Measurements from ENCODE around the gene CLEC1A. TPM values are rescaled to one million over a fixed set of nuclear protein-coding genes. Genes with fewer than 3 reads are reported as not detected.

The CLEC1A gene
- total RNA-seq, 4 donors from 2014 or later: 2.3 to 16.7 (median 7.1) TPM

- TF ChIP-seq, protein P1, sequence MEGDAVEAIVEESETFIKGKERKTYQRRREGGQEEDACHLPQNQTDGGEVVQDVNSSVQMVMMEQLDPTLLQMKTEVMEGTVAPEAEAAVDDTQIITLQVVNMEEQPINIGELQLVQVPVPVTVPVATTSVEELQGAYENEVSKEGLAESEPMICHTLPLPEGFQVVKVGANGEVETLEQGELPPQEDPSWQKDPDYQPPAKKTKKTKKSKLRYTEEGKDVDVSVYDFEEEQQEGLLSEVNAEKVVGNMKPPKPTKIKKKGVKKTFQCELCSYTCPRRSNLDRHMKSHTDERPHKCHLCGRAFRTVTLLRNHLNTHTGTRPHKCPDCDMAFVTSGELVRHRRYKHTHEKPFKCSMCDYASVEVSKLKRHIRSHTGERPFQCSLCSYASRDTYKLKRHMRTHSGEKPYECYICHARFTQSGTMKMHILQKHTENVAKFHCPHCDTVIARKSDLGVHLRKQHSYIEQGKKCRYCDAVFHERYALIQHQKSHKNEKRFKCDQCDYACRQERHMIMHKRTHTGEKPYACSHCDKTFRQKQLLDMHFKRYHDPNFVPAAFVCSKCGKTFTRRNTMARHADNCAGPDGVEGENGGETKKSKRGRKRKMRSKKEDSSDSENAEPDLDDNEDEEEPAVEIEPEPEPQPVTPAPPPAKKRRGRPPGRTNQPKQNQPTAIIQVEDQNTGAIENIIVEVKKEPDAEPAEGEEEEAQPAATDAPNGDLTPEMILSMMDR (IDR thresholded peaks at IDR 0.05): no peak
- ATAC-seq (ENCODE audit: low FRiP score) (no peak), DNase-seq (ENCODE audit: low spot score) (no peak)
These were observed 3.5 kb upstream of the CLEC1A start for GRCh38 chr12:10102322-10102721.

DNA sequence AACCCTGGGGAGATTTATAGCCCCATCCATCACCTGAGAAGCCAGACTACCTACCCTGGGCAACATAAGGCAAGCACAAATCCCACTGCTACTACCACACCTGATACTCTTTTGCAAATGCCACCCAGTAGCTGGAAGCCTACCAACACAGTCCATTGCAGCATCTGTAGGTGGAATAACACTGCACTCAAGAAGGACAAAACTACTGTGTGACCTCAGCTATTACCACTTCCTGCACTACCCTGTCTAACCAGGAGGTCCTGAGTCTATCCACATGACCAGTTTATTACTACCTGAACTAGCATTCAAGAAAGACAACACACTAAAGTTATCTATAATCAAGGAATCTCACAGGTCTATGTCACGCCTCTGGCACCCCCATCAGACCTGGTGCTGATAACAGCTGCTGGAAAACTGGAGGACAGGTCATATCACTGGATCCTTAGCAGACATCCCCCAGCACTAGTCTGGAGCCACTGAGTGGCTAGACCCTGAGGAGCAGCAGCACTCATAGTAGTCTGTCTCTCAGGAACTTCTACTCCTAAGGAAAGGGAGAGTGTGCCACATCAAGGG is 2.9 kb upstream of the CLEC1A start:
- TF ChIP-seq, protein P1 (IDR thresholded peaks at IDR 0.05): no peak
- ATAC-seq (ENCODE audit: low FRiP score): no peak
- DNase-seq (ENCODE audit: low spot score): no peak

DNA sequence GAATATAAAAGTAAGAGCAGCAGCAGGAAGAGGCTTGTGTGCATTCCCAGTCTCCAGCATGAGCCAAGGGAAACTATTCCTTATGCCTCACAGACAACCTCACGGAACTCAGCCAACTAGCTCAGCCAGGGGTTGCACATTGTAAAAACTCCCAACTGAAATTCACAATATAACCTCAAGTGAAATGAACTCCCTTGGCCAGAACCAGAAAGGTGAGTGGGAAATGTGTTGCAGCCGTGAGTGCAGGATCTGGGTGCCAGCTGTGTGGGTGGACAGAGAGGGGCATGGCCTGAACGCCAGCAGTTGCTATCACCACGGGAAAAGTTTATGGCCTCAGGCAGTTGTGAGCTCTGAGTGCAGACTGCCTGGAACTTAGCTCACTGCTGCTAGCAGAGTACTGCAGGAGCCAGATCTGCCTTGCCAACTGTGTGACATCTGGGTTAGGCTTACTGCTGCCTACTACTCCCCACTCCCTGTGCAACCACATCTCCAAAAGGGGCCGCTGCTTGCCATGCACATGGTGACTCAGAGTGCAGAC is 2.3 kb upstream of the CLEC1A start:
- DNase-seq (ENCODE audit: low spot score) (no peak), ATAC-seq (ENCODE audit: low FRiP score) (peak; percentile 86)
- TF ChIP-seq, protein P1 (IDR thresholded peaks at IDR 0.05): no peak

DNA sequence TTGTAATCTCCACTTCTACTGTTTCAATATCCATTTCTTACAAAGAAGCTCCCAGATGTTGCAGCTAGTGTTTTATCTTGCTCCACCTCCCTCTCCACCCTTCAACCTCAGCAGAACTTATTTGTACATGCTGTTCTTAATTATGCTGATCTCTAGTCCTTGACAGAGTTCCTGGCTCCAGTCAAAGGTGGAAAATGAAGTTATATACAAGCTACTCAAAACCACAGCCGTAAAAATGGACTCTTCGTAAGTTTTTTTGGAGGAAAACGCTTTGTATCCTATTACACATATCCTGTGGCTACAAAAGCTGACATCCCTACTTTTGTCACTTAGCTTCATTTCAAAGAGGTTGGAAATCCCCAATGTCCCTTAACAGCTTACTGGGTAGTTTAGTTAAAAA is 1.3 kb downstream of the CLEC1A start:
- TF ChIP-seq, protein P1 (IDR thresholded peaks at IDR 0.05): no peak
- ATAC-seq (ENCODE audit: low FRiP score) (no peak), DNase-seq (ENCODE audit: low spot score) (no peak)

- DNase-seq (ENCODE audit: low spot score) (no peak), ATAC-seq (ENCODE audit: low FRiP score) (no peak)
- TF ChIP-seq, protein P1 (IDR thresholded peaks at IDR 0.05): no peak
These were observed 2.8 kb downstream of the CLEC1A start for GRCh38 chr12:10095971-10096370.

DNA sequence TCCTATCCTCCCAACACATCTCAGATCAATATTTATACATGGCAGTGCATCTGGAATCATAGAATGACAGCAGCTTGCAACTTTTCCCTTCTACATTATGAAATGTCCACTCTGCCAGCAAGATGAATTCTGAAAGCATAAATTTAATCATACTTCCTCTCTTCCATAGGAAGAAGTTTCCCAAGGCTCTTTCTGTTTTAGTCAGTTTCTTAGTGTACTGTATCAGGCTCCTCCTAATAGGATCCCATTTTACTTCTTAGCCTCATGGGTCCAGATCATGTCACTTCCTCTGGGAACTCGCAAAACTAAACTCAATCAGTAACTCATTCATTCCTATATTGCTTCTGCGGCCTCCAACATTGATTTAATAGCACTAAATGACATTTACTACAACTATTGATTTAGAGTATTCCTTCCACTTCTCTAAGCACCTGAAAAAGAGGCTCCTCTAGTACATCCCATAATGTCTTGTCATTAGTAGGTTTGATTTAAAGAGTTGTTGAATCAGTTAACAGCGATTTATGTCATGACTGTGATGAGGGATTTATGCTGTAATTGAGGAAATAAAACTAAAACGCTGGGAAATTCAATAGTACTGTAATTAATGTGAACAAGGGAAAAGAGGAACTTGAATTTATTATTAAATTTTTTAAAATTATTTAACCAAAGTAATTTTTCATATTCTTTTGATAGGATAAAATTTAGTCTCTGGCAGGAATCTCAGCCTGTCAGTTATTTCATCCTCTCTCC is 4.0 kb downstream of the CLEC1A start:
- DNase-seq (ENCODE audit: low spot score) (no peak), ATAC-seq (ENCODE audit: low FRiP score) (no peak)
- TF ChIP-seq, protein P1 (IDR thresholded peaks at IDR 0.05): no peak
